ENCODE data around the gene HAND1.

HAND1 gene

DNA sequence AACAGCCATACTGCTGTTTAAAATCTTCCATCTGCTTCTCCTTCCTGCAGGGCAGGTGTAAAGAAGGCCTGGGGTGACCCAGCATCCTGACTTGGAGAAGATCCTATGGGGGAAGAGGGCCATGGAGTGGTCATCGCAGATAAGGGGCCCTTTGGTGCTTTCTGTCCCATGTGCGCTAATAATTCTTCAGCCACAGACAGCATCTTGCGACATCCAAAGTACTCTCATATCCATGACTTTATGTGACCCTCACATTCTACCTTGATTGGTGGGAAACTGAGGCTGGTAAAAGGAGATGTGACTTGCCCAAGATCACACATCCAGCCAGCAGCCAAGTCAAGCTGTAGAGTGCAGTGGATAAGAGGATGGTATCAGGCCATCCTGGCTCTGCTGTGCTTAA, 44.3 kb upstream of the HAND1 start:
- TF ChIP-seq, protein P1, sequence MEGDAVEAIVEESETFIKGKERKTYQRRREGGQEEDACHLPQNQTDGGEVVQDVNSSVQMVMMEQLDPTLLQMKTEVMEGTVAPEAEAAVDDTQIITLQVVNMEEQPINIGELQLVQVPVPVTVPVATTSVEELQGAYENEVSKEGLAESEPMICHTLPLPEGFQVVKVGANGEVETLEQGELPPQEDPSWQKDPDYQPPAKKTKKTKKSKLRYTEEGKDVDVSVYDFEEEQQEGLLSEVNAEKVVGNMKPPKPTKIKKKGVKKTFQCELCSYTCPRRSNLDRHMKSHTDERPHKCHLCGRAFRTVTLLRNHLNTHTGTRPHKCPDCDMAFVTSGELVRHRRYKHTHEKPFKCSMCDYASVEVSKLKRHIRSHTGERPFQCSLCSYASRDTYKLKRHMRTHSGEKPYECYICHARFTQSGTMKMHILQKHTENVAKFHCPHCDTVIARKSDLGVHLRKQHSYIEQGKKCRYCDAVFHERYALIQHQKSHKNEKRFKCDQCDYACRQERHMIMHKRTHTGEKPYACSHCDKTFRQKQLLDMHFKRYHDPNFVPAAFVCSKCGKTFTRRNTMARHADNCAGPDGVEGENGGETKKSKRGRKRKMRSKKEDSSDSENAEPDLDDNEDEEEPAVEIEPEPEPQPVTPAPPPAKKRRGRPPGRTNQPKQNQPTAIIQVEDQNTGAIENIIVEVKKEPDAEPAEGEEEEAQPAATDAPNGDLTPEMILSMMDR (IDR thresholded peaks at IDR 0.05; ENCODE audit: insufficient read depth, low read depth, low read length, missing control alignments): no peak
- DNase-seq (ENCODE audit: low read depth): no peak
- no peak overlapping the region for H3K4me3 ChIP-seq (ENCODE audit: low read depth, low read length)

DNA sequence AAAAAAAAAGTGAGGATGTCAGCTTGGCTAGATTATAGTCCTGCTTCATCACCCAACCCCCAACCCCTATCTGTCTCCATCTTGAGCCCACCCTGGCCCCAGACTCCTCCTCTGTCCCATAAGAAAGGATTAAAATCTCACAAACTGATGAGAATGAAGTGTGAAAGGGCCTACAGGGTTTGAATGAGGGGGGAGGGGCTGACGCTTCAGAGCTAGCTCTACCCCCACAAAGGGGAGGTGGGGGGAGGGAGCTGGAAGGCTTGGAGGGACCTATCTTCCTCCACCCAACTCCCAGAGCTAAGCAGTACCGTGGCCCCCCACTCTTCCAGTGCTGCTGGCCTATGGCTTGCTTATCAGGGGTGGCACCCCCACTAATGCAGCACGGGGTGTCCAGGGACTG, 43.7 kb upstream of the HAND1 start:
- TF ChIP-seq, protein P1 (IDR thresholded peaks at IDR 0.05; ENCODE audit: insufficient read depth, low read depth, low read length, missing control alignments): no peak
- no peak for DNase-seq (ENCODE audit: low read depth)
- H3K4me3 ChIP-seq (ENCODE audit: low read depth, low read length): no peak overlapping the region

DNA sequence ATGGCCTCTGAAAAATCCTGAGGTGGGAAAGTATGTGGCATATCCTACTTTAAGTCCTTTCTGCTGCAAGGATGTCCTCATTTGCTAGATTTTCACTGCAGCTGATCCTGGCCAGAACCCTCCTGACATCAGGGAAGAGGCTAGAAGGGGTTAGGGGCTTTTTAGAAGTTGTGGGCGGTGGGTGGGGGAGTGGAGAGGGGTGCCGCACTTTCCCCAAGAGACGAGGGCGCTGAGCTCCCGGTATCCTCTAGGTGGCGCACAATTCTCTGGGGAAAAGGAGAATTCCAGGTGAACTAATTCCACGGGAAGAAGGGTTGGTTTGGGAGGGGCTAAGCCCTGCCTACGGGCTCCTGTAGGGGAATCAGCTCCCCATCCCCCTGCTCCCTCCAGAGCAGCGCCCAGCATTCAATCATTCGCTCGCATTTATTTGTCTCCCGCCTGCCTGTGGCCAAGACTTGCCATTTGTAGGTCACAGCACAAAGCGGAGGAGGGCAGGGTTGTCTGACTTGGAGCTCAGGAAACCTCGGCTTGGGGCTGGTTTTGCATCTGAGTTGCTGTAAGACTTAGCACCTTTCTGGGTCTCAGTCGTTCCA, 42.9 kb upstream of the HAND1 start:
- TF ChIP-seq, protein P1 (IDR thresholded peaks at IDR 0.05; ENCODE audit: insufficient read depth, low read depth, low read length, missing control alignments): peak; percentile 88
- H3K4me3 ChIP-seq (ENCODE audit: low read depth, low read length): no peak overlapping the region
- no peak for DNase-seq (ENCODE audit: low read depth)

DNA sequence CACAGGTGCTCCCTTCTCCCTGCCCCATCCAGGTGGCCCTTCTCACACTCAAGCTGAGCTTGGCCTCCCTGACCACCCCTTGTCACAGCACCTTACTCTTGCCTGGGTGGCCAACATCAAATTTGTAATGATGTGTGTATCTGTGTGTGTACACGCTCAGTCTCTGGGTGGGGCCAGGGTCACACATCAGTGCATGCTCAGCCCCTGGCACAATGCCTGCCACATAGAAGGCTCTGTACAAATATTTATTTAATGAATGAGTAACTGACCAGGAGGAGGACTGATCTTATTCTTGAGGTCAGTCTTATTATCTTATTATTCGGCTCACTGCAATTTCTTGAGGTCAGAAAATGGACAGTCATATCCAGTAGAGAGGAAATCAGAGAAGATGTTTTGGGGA, 41.3 kb upstream of the HAND1 start:
- no peak overlapping the region for H3K4me3 ChIP-seq (ENCODE audit: low read depth, low read length)
- no peak for DNase-seq (ENCODE audit: low read depth)
- TF ChIP-seq, protein P1 (IDR thresholded peaks at IDR 0.05; ENCODE audit: insufficient read depth, low read depth, low read length, missing control alignments): no peak

DNA sequence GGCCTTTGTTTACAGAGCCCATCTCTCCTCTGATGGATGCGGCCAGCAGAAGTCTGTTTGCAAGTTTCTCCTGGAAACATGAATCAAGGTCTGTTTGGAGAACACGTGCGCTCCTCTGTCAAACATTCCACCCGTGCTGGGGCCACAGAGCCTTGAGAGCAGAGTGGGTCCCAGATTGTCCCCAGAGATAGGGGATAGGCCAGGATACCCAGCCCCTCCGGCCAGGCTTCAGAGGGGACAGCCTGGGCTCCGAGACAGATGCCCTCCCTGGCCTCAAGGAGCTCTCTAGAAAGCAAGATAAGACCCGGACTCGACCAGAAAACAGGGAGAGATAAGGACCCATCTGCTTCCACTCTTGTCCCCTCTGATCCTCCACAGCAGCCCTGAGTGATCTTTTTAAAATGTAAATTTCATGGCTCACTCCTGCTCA, 40.4 kb upstream of the HAND1 start:
- no peak for DNase-seq (ENCODE audit: low read depth)
- TF ChIP-seq, protein P1 (IDR thresholded peaks at IDR 0.05; ENCODE audit: insufficient read depth, low read depth, low read length, missing control alignments): no peak
- no peak overlapping the region for H3K4me3 ChIP-seq (ENCODE audit: low read depth, low read length)

DNA sequence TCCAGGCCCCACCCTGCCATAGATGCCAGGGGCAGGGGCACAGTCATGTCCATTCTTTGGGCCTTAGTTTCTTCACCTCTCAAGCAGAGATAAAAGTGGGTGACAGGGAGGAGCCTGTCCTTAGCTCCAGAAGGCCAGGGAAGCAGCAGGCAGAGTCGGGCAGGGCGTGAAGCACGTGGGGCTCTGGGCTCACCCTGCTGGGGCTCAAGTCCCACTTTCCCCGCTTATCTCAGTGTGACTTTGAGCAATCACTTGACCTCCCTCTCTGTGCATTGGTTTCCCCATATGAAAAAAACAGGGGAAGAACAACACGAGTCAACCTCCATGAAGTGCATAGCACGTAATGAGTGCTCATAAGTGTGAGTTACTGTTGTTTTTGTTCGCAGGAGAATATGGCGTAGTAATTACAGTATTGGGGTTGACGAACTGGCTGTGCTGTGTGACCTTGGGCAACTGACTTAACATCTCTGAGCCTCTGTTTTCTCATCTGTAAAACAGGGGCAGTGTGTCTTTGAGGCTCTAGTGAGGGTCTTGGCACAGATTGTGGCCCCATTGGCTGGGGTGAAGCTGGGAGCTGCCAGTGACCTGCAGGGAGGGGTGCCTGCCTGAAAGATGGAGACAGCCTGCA, 39.9 kb upstream of the HAND1 start:
- H3K4me3 ChIP-seq (ENCODE audit: low read depth, low read length): no peak overlapping the region
- no peak for DNase-seq (ENCODE audit: low read depth)
- TF ChIP-seq, protein P1 (IDR thresholded peaks at IDR 0.05; ENCODE audit: insufficient read depth, low read depth, low read length, missing control alignments): no peak

DNA sequence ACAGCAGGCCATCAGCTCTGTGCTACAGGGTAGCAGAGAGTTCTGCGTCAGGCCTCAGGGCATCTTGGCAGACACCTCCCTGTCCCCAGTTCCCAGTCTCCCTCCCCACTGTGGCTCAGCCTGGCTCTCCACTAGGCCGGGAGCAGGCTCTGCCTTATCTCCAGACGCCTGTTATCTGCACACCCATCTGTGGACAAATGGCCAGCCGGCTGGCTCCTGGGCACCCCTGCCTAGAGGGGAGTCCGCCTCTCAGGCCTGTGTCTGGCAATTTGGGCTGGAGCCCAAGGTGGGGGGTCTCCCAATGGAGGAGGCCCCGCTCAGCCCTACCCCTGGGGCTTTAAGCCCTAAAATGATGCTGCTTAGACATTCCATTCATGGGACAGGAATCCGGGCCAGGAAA, 39.2 kb upstream of the HAND1 start:
- no peak overlapping the region for H3K4me3 ChIP-seq (ENCODE audit: low read depth, low read length)
- TF ChIP-seq, protein P1 (IDR thresholded peaks at IDR 0.05; ENCODE audit: insufficient read depth, low read depth, low read length, missing control alignments): no peak
- DNase-seq (ENCODE audit: low read depth): no peak

Measured in GM12865 (cell line).